CMK (cell line): ENCODE results near the gene RAB40A.
"Not testable (repeated sequence)": the region's sequence is repeated elsewhere in the genome, so short reads cannot be mapped to it uniquely, and the experiment has no call there.

Experiments
- DNase-seq: peaks from one replicate; pipeline ENCODE4 v3.0.0-alpha.2; 2010; ENCODE audit warnings: low read depth

RAB40A gene

DNA sequence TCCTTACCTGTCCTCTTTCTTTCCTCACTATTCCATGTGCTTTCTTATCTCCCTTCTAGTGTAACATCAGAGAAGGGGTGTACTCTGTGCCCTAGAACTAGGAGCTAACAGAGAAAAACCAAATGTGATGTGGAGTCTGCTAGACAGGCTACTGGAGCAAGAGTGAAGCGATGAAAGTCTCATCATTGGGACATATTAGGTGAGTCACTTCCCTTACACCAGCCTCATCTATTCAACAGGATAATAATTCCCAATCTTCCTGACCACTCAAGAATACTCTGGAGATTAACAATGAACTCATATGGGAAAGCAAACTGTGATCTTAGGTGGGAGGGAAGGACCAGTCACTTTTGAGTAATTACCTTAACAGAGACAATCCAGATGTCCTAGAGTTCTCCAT, 58.1 kb downstream of the RAB40A start:
- DNase-seq = no peak

DNA sequence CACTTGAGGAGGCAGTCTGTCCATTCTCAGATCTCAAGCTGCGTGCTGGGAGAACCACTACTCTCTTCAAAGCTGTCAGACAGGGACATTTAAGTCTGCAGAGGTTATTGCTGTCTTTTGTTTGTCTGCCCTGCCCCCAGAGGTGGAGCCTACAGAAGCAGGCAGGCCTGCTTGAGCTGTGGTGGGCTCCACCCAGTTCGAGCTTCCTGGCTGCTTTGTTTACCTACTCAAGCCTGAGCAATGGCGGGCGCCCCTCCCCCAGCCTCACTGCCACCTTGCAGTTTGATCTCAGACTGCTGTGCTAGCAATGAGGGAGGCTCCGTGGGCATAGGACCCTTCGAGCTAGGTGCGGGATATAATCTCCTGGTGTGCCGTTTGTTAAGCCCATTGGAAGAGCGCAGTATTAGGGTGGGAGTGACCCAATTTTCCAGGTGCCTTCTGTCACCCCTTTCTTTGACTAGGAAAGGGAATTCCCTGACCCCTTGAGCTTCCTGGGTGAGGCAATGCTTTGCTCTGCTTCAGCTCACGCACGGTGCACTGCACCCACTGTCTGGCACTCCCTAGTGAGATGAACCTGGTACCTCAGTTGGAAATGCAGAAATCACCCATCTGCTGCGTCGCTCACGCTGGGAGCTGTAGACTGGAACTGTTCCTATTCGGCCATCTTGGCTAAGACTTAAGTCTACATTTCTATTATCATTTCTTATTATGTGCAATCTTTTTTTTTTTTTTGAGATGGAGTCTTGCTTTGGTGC, 59.1 kb downstream of the RAB40A start:
- DNase-seq = not testable (repeated sequence)

- DNase-seq = no peak
Observed at GRCh38 chrX:103453655-103454054, 65.6 kb downstream of the RAB40A start.
